ENCODE results near the gene CCDC85C.

- TF ChIP-seq SP1 (IDR thresholded peaks at IDR 0.05) (no peak), FOXA1 (IDR thresholded peaks at IDR 0.05) (no peak), TARDBP (IDR thresholded peaks at IDR 0.05) (no peak)
Measured at GRCh38 chr14:99497341-99497740, 106.7 kb downstream of the CCDC85C start.

All from HEK293T (cell line).